HepG2 (cell line): ENCODE results near the gene TANGO6. TPM values are rescaled to one million over a fixed set of nuclear protein-coding genes. Genes with fewer than 3 reads are reported as not detected.

Experiments used
- AKNA ChIP-seq: sonication (generic); formaldehyde crosslinking; IDR thresholded peaks from 2 replicates; pipeline ENCODE4 v1.4.0; 2020; ENCODE audit warnings: missing genetic modification reagents, borderline replicate concordance
- DMTF1 ChIP-seq: sonication (generic); formaldehyde crosslinking; IDR thresholded peaks from 2 replicates; pipeline ENCODE4 v1.4.0; 2020; ENCODE audit warnings: mild to moderate bottlenecking, missing genetic modification reagents
- FOXM1 ChIP-seq: sonication (generic); formaldehyde crosslinking; IDR thresholded peaks from 2 replicates; pipeline ENCODE4 v1.5.0; 2020; ENCODE audit warnings: missing genetic modification reagents
- HES4 ChIP-seq: sonication (generic); formaldehyde crosslinking; IDR thresholded peaks from 2 replicates; pipeline ENCODE4 v1.9.0; 2021; ENCODE audit warnings: mild to moderate bottlenecking, missing genetic modification reagents, borderline replicate concordance
- IRX3 ChIP-seq: sonication (generic); formaldehyde crosslinking; IDR thresholded peaks from 2 replicates; pipeline ENCODE4 v1.8.1; 2023; ENCODE audit warnings: mild to moderate bottlenecking, low read depth, missing genetic modification reagents, borderline replicate concordance
- KDM3A ChIP-seq: IDR thresholded peaks from 2 replicates; pipeline ENCODE4 v1.6.1; 2018; ENCODE audit warnings: low read depth, missing compliant biosample characterization
- KDM4B ChIP-seq: sonication (generic); formaldehyde crosslinking; IDR thresholded peaks from 2 replicates; pipeline ENCODE4 v1.4.0; 2020; ENCODE audit warnings: missing genetic modification reagents
- NFE2 ChIP-seq: sonication (generic); formaldehyde crosslinking; IDR thresholded peaks from 2 replicates; pipeline ENCODE4 v1.4.0; 2020; ENCODE audit warnings: missing genetic modification reagents
- PBX2 ChIP-seq: IDR thresholded peaks from 2 replicates; pipeline ENCODE4 v1.6.1; 2016; ENCODE audit warnings: control low read depth
- RBAK ChIP-seq: sonication (generic); formaldehyde crosslinking; IDR thresholded peaks from 2 replicates; pipeline ENCODE4 v1.5.1; 2020; ENCODE audit warnings: mild to moderate bottlenecking, missing genetic modification reagents
- RFXAP ChIP-seq: sonication (generic); formaldehyde crosslinking; IDR thresholded peaks from 2 replicates; pipeline ENCODE4 v1.4.0; 2020; ENCODE audit warnings: missing genetic modification reagents, borderline replicate concordance
- SKI ChIP-seq: fragments of 450-650 bp; IDR thresholded peaks from one replicate; pipeline ENCODE4 v1.6.1; 2018; ENCODE audit warnings: mild to moderate bottlenecking; ENCODE audit not compliant: partially characterized antibody
- SRSF4 ChIP-seq: fragments of 200-400 bp; formaldehyde crosslinking; IDR thresholded peaks from one replicate; pipeline ENCODE4 v1.6.1; 2018; ENCODE audit warnings: mild to moderate bottlenecking, low read depth, low read length, moderate library complexity; ENCODE audit not compliant: poor library complexity, severe bottlenecking
- ZBTB25 ChIP-seq: IDR thresholded peaks from 2 replicates; pipeline ENCODE4 v1.6.1; 2018; ENCODE audit warnings: missing genetic modification reagents
- ZBTB3 ChIP-seq: sonication (generic); formaldehyde crosslinking; IDR thresholded peaks from 2 replicates; pipeline ENCODE4 v1.4.0; 2020; ENCODE audit warnings: low read depth, mild to moderate bottlenecking, moderate library complexity, missing genetic modification reagents, borderline replicate concordance
- ZMYM2 ChIP-seq: sonication (generic); formaldehyde crosslinking; IDR thresholded peaks from 2 replicates; pipeline ENCODE4 v1.8.0; 2022; ENCODE audit warnings: mild to moderate bottlenecking, missing genetic modification reagents
- ZNF431 ChIP-seq: sonication (generic); formaldehyde crosslinking; IDR thresholded peaks from 2 replicates; pipeline ENCODE4 v1.9.0; 2022; ENCODE audit warnings: missing genetic modification reagents, low read depth, mild to moderate bottlenecking, borderline replicate concordance
- ZNF556 ChIP-seq: sonication (generic); formaldehyde crosslinking; IDR thresholded peaks from 2 replicates; pipeline ENCODE4 v1.4.0; 2020; ENCODE audit warnings: mild to moderate bottlenecking, missing genetic modification reagents, borderline replicate concordance
- ZNF644 ChIP-seq: IDR thresholded peaks from 2 replicates; pipeline ENCODE4 v1.6.1; 2016; ENCODE audit warnings: low read depth
- polyA plus RNA-seq, 8 experiments: library from polyadenylated mRNA; depleted of rRNA in 3 of 8; stranded (reverse) in 7 of 8; unstranded in 1 of 8; fragments of >200 nt; fragmentation: Illumina TruSeq in 4 of 8; extraction: Trizol in 4 of 8; gene quantifications; 2 replicates each; pipeline versions ENCODE4 v1.2.1 to v1.2.3, GENCODE V29; 2011 to 2016; ENCODE audit warnings: low read depth in 4 of 8, missing spikeins in 1 of 8, mixed read lengths in 1 of 8; ENCODE audit not compliant: insufficient read depth in 1 of 8
- total RNA-seq, 5 experiments: library from RNA; depleted of rRNA; stranded (reverse); fragments of >200 nt; fragmentation: Illumina TruSeq; extraction: Trizol; gene quantifications; 2 replicates each; pipeline ENCODE4 v1.2.3, GENCODE V29; 2016; ENCODE audit warnings: low read depth in 1 of 5

The TANGO6 gene
- total and polyA plus RNA-seq, 2 of the 13 experiments (the other 11 are each of a cell fraction or from before 2014, with no cell fraction given), result 7.2 to 13.3 TPM

- TF ChIP-seq NFE2 (no peak), ZNF556 (CRISPR knock-in tag) (no peak; the same call in 1 of the 2 replicates), ZNF431 (peak; percentile 58; the same call in 1 of the 2 replicates), IRX3 (peak; percentile 9; the same call in 1 of the 2 replicates), ZNF644 (CRISPR knock-in tag) (no peak), ZMYM2 (CRISPR knock-in tag) (no peak), ZBTB25 (CRISPR knock-in tag) (peak; percentile 85; the same call in 1 of the 2 replicates), RBAK (CRISPR knock-in tag) (peak; percentile 65; the same call in 1 of the 2 replicates), ZBTB3 (CRISPR knock-in tag) (no peak), KDM4B (peak; percentile 29; the same call in 1 of the 2 replicates), DMTF1 (CRISPR knock-in tag) (peak; percentile 77; the same call in 1 of the 2 replicates), KDM3A (no peak), PBX2 (CRISPR knock-in tag) (no peak), SKI (peak; percentile 66), FOXM1 (CRISPR knock-in tag) (no peak), RFXAP (CRISPR knock-in tag) (peak; percentile 71; the same call in 1 of the 2 replicates), HES4 (no peak; the same call in 1 of the 2 replicates), AKNA (CRISPR knock-in tag) (0 out of 2 replicates have a peak, but pooled peaks have one; percentile 39), SRSF4 (no peak)
These were observed 289.3 kb downstream of the TANGO6 start, which contains the start of the genes CHTF8 and UTP4 (continued) for GRCh38 chr16:69132424-69133252.
